Fibroblast of lung (primary cell): Measurements from ENCODE around the gene APH1A. TPM values are rescaled to one million over a fixed set of nuclear protein-coding genes. Genes with fewer than 3 reads are reported as not detected.

Source experiments
- DNase-seq, 2 donors: peaks; one replicate each; pipeline versions ENCODE4 v3.0.0 to v3.0.0-alpha.2; 2010; ENCODE audit warnings: low read depth in 2 of 2
- H2AFZ ChIP-seq: 2 replicates; pipeline ENCODE4 v1.5.1; 2012; ENCODE audit warnings: low read length, control low read depth, inconsistent platforms
- H3K27ac ChIP-seq: 2 replicates; pipeline ENCODE4 v1.5.1; 2011; ENCODE audit warnings: low read length, control low read depth; ENCODE audit not compliant: insufficient read depth
- H3K27me3 ChIP-seq: 2 replicates; pipeline ENCODE4 v1.5.1; 2011; ENCODE audit warnings: mild to moderate bottlenecking, low read length; ENCODE audit not compliant: control insufficient read depth, insufficient read depth
- H3K36me3 ChIP-seq: 2 replicates; pipeline ENCODE4 v1.5.1; 2011; ENCODE audit warnings: low read length; ENCODE audit not compliant: control insufficient read depth, insufficient read depth
- H3K4me1 ChIP-seq: 2 replicates; pipeline ENCODE4 v1.5.1; 2011; ENCODE audit warnings: low read length; ENCODE audit not compliant: control insufficient read depth, insufficient read depth; ENCODE audit errors: extremely low read depth
- H3K4me2 ChIP-seq: 2 replicates; pipeline ENCODE4 v1.5.1; 2011; ENCODE audit warnings: low read length, control low read depth; ENCODE audit not compliant: insufficient read depth; ENCODE audit errors: extremely low read depth
- H3K4me3 ChIP-seq, 4 experiments: fragments of 200-600 bp in 1 of 4; sonication (generic) in 1 of 4; replicated peaks in 1 of 4; 2 replicates each; pipeline ENCODE4 v1.5.1; 2011 to 2016; ENCODE audit warnings: low read length in 4 of 4, low read depth in 3 of 4, mild to moderate bottlenecking in 3 of 4, control low read depth in 2 of 4, inconsistent platforms in 1 of 4, mixed read lengths in 1 of 4; ENCODE audit not compliant: insufficient read depth in 1 of 4; ENCODE audit errors: control extremely low read depth in 1 of 4
- H3K79me2 ChIP-seq: 2 replicates; pipeline ENCODE4 v1.5.1; 2012; ENCODE audit warnings: mild to moderate bottlenecking, low read length, inconsistent platforms; ENCODE audit not compliant: control insufficient read depth, insufficient read depth
- H3K9ac ChIP-seq: 2 replicates; pipeline ENCODE4 v1.5.1; 2011; ENCODE audit warnings: mild to moderate bottlenecking, low read length, control low read depth; ENCODE audit not compliant: insufficient read depth
- H3K9me3 ChIP-seq: 2 replicates; pipeline ENCODE4 v1.5.1; 2012; ENCODE audit warnings: low read depth, low read length; ENCODE audit not compliant: control insufficient read depth, insufficient read depth
- H4K20me1 ChIP-seq: 2 replicates; pipeline ENCODE4 v1.5.1; 2011; ENCODE audit warnings: low read length; ENCODE audit not compliant: control insufficient read depth, insufficient read depth; ENCODE audit errors: extremely low read depth
- EZH2 ChIP-seq: IDR thresholded peaks from 2 replicates; pipeline ENCODE4 v1.5.1; 2012; ENCODE audit warnings: low read length, control low read depth, mild to moderate bottlenecking; ENCODE audit errors: missing control alignments
- polyA plus RNA-seq, 2 donors: library from polyadenylated mRNA; depleted of rRNA in 1 of 2; stranded (reverse) in 1 of 2; unstranded in 1 of 2; fragments of >200 nt; gene quantifications; 2 replicates each; pipeline ENCODE4 v1.2.1, GENCODE V29; 2011 to 2012; ENCODE audit warnings: missing spikeins in 1 of 2
- total RNA-seq: library from RNA; depleted of rRNA; stranded (reverse); fragments of >200 nt; gene quantifications from 2 replicates; pipeline ENCODE4 v1.2.1, GENCODE V29; 2014
- TF ChIP-seq, protein P1 (sequence below), 2 donors: IDR thresholded peaks in 1 of 2; conservative IDR thresholded peaks in 1 of 2; 1 replicate in 1 of 2; 2 replicates in 1 of 2; pipeline ENCODE4 v1.5.1; 2011 to 2012; ENCODE audit warnings: low read length in 2 of 2, control low read depth in 1 of 2, inconsistent platforms in 1 of 2, low read depth in 1 of 2, mild to moderate bottlenecking in 1 of 2

The APH1A gene
- total and polyA plus RNA-seq, 2 donors (not counting 1 experiment from before 2014, with no cell fraction given) = 81.4 to 125 TPM

DNA sequence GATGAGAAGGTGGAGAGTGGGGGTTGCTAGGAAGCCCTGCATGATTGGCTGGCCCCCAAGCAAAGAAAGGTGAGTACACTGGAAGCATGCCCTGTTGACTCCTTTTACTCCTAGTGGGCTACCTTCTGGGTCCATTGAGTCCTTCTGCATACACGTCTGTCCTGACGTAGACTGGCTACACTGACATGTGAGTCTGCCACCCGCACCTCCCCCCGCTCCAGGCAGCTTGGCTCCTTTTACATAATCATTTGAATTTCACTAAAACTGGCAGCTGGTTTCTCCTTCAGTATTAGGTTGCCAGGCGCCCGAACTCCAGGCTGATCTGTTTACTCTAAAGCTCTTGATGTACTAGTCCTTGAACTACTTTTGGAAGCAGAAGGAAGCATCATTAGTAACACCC, 33.5 kb upstream of the APH1A start:
- H3K36me3 ChIP-seq = peaks cover 8% of the 10 kb centered on the region
- no peaks in the 10 kb centered on the region for H4K20me1 ChIP-seq
- H3K9ac ChIP-seq = no peak overlapping the region
- H3K4me3 ChIP-seq = no peak overlapping the region
- no peak overlapping the region for H2AFZ ChIP-seq
- no peaks in the 10 kb centered on the region for H3K79me2 ChIP-seq
- H3K27ac ChIP-seq = no peak overlapping the region
- no peaks in the 10 kb centered on the region for H3K4me1 ChIP-seq
- H3K9me3 ChIP-seq = no peaks in the 10 kb centered on the region
- H3K27me3 ChIP-seq = no peaks in the 10 kb centered on the region
- no peak for DNase-seq
- no peak for TF ChIP-seq EZH2
- TF ChIP-seq, protein P1, sequence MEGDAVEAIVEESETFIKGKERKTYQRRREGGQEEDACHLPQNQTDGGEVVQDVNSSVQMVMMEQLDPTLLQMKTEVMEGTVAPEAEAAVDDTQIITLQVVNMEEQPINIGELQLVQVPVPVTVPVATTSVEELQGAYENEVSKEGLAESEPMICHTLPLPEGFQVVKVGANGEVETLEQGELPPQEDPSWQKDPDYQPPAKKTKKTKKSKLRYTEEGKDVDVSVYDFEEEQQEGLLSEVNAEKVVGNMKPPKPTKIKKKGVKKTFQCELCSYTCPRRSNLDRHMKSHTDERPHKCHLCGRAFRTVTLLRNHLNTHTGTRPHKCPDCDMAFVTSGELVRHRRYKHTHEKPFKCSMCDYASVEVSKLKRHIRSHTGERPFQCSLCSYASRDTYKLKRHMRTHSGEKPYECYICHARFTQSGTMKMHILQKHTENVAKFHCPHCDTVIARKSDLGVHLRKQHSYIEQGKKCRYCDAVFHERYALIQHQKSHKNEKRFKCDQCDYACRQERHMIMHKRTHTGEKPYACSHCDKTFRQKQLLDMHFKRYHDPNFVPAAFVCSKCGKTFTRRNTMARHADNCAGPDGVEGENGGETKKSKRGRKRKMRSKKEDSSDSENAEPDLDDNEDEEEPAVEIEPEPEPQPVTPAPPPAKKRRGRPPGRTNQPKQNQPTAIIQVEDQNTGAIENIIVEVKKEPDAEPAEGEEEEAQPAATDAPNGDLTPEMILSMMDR (conservative IDR thresholded peaks at IDR 0.05 in 1 of 2, IDR thresholded peaks at IDR 0.05 in 1 of 2; ENCODE audit: low read depth in 1 of 2, low read length in 2 of 2) = no peak
- H3K4me2 ChIP-seq = no peak overlapping the region

DNA sequence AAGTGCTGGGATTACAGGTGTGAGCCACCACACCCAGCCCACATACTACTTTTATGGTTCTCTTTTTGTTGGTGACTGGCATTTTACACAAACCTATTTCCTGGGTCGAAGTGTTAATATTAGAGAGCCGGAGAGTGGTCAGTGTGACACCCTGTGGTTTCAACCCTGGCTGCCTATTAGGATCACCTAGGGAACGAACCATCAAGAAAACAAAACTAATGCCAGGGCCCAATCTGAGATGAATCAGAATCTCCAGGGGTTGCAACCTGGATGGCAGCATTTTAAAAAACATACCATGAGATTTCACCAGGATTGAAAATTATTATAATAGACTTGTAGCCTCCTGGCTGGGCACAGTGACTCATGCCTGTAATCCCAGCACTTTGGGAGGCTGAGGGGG, 30.9 kb upstream of the APH1A start:
- Histone ChIP-seq H2AFZ (no peak overlapping the region), H3K9me3 (no peaks in the 10 kb centered on the region), H3K4me1 (no peaks in the 10 kb centered on the region), H3K9ac (no peak overlapping the region), H3K4me3 (no peak overlapping the region), H3K27ac (no peak overlapping the region), H3K79me2 (peaks cover 2% of the 10 kb centered on the region), H3K4me2 (no peak overlapping the region), H4K20me1 (no peaks in the 10 kb centered on the region), H3K27me3 (no peaks in the 10 kb centered on the region), H3K36me3 (peaks cover 8% of the 10 kb centered on the region)
- no peak for DNase-seq
- TF ChIP-seq, protein P1 (conservative IDR thresholded peaks at IDR 0.05 in 1 of 2, IDR thresholded peaks at IDR 0.05 in 1 of 2; ENCODE audit: low read depth in 1 of 2, low read length in 2 of 2) = no peak
- no peak for TF ChIP-seq EZH2

DNA sequence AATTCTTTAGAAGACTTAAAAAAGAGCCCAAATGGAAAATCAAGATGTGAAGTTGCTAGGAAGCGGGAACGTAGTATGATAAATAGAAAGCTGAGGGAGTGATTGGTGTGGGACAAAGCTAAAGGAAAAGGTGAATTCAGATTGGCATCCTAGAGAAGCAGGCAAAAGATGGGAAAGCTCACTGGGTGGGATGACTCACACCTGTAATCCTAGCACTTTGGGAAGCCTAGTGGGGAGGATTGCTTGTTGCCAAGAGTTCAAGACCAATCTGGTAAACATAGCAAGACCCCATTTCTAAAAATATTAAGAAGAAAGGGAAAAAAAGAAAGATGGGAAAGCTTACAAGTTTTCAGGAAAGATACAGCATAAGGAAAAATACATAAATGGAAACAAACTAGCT, 26.7 kb upstream of the APH1A start:
- Histone ChIP-seq H2AFZ (no peak overlapping the region), H3K9ac (no peak overlapping the region), H3K4me1 (peaks cover 6% of the 10 kb centered on the region), H3K79me2 (peaks cover 11% of the 10 kb centered on the region), H3K9me3 (no peaks in the 10 kb centered on the region), H3K4me3 (no peak overlapping the region), H3K36me3 (no peaks in the 10 kb centered on the region), H3K27ac (no peak overlapping the region), H3K27me3 (no peaks in the 10 kb centered on the region), H4K20me1 (no peaks in the 10 kb centered on the region), H3K4me2 (no peak overlapping the region)
- TF ChIP-seq, protein P1 (conservative IDR thresholded peaks at IDR 0.05 in 1 of 2, IDR thresholded peaks at IDR 0.05 in 1 of 2; ENCODE audit: low read depth in 1 of 2, low read length in 2 of 2) = no peak
- no peak for TF ChIP-seq EZH2
- DNase-seq = no peak
